GM13976 (cell line): Measurements from ENCODE around the gene ABL2.

Experiments
- DNase-seq: peaks from one replicate; pipeline ENCODE4 v3.0.0; 2012; ENCODE audit warnings: low spot score
- CTCF ChIP-seq: IDR thresholded peaks from 2 replicates; pipeline ENCODE4 v1.5.1; 2012; ENCODE audit warnings: borderline replicate concordance, mild to moderate bottlenecking; ENCODE audit not compliant: insufficient read depth; ENCODE audit errors: extremely low read depth, missing control alignments, control extremely low read depth
- in situ Hi-C: fragments of 300-500 bp; cut with MboI; formaldehyde crosslinking; loops from one replicate; pipeline ENCODE4 v1.12.0; 2022; ENCODE audit warnings: low sequenced_read_pairs, mixed read lengths, inconsistent platforms; ENCODE audit not compliant: unreplicated experiment

Gene ABL2

GRCh38 chr1:179101566-179101965 lies 127.9 kb downstream of the ABL2 start:
- TF ChIP-seq CTCF: no peak
- no peak for DNase-seq
- in situ Hi-C loops: loop anchor here (10.0 kb wide), 2 partner anchors 57 to 103 kb away; no protein-coding TSS in a partner anchor

- in situ Hi-C loops: loop anchor here (10.0 to 25.0 kb wide), 3 partner anchors 55 to 712 kb away; no protein-coding TSS in a partner anchor
- TF ChIP-seq CTCF: no peak
Measured at GRCh38 chr1:179099891-179100290, 129.6 kb downstream of the ABL2 start.

GRCh38 chr1:179095924-179096323 lies 133.6 kb downstream of the ABL2 start:
- DNase-seq: no peak
- in situ Hi-C loops: loop anchor here (25.0 kb wide), 1 partner anchor 716 kb away; no protein-coding TSS in a partner anchor
- TF ChIP-seq CTCF: no peak

More at GRCh38 chr1:179099891-179100290, 129.6 kb downstream of the ABL2 start:
- DNase-seq: no peak

GRCh38 chr1:179095377-179095776 lies 134.1 kb downstream of the ABL2 start:
- in situ Hi-C loops: loop anchor here (25.0 kb wide), 1 partner anchor 717 kb away; no protein-coding TSS in a partner anchor
- no peak for DNase-seq
- no peak for TF ChIP-seq CTCF

GRCh38 chr1:179094818-179095217 lies 134.7 kb downstream of the ABL2 start:
- no peak for DNase-seq
- no peak for TF ChIP-seq CTCF
- in situ Hi-C loops: loop anchor here (25.0 kb wide), 1 partner anchor 717 kb away; no protein-coding TSS in a partner anchor

- in situ Hi-C loops: loop anchor here (25.0 kb wide), 1 partner anchor 719 kb away; no protein-coding TSS in a partner anchor
- DNase-seq: no peak
- TF ChIP-seq CTCF: no peak
Measured at GRCh38 chr1:179092896-179093461, 136.5 kb downstream of the ABL2 start.
